H4 (cell line): ENCODE measurements around the gene MYEOV. TPM values are rescaled to one million over a fixed set of nuclear protein-coding genes. Genes with fewer than 3 reads are reported as not detected.

Source experiments
- DNase-seq: peaks from one replicate; pipeline ENCODE4 v3.0.0-alpha.2; 2015; ENCODE audit warnings: low spot score
- total RNA-seq: library from RNA; depleted of rRNA; stranded (reverse); fragments of >200 nt; shearing (Covaris generic); gene quantifications from 2 replicates; pipeline ENCODE4 v1.2.3, GENCODE V29; 2014

MYEOV gene
- total RNA-seq, 1 experiment from 2014 or later = 2.2 TPM

DNA sequence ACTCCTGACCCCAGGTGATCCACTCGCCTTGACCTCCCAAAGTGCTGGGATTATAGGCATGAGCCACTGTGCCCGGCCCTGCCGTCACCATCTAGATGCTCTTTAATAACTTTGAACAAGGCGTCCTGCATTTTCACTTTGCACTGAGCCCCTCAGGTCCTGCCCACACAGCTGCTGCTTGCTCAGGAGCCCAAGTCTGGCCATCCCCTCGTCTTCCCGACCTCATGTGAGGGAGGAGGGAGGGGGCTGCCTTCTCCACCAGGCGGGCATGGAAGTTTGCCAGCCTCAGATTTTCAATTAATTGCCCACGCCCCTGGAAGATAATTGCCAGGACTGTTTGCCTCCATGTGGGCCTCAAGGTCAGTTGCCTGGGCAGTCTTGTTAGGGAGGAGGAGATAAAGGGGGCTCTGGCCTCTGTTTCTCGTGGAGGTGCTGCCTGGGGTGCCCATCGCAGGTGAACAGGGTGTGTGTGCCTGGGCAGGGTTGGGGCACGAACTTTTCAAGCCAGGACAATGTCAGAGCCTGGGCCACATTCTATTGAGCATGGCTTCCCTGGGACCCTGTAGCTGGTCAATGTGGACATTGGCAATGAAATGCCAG is 27.9 kb upstream of the MYEOV start:
- DNase-seq = no peak

DNA sequence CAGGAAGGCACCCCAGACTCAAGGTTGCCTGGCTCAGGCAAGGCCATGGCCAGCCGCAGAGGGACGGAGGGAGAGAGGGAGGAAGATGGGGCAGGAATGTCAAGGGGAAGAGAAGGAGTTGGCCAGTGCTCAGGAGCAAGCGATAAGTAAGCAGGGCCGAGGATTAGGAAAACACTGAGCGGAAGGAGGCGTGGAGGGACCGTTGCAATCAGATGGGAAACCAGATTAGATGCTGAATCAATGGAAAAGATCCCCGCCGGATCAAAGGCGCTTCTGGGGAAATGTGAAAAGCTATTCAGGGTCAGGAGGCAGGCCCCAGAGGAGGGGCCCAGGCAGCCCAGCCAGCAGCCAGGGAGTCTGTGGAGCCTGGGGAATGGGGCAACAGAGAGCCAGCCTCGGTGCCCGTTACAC is 26.6 kb upstream of the MYEOV start:
- no peak for DNase-seq

GRCh38 chr11:69268911-69269310 is 25.0 kb upstream of the MYEOV start:
- DNase-seq = no peak

DNA sequence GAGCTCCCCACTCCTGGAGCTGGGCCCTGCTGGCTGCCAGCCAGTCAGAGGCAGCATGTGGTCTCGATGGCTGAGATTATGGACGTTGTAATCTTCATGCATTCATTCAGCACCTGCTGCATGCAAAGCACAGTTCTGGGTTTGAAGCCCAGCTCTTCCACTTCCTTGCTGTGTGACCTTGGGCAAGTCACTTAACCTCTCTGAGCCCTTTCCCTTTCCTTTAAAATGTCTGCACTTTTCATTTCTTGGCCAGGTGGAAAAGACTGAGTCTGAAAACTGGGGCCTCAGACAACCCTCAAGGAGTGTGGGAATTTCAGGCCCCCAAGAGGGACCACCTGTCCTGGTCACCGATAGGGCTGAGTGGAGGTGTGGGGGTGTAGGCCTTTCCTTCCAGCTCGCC is 24.6 kb upstream of the MYEOV start:
- DNase-seq = no peak

GRCh38 chr11:69269926-69270697 is 23.8 kb upstream of the MYEOV start:
- no peak for DNase-seq

DNA sequence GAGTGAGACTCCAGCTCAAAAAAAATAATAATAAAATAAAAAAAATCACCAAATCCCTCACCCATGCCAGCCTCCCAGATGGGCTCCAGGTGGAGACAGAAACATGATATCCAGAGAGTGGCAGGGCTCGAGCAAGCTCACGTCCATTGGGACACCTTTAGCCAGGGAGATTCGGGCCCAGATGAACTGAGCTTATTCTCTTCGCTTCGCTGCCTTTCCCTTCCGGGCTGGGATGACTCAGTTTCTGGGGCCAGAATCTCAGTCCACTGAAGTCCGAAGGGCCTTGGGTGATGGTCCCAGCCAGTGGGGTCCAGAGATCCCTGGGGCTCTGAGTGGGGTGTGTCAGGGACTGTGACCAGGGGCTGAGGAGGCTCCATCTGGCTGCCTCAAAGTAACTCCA is 23.0 kb upstream of the MYEOV start:
- DNase-seq = no peak

DNA sequence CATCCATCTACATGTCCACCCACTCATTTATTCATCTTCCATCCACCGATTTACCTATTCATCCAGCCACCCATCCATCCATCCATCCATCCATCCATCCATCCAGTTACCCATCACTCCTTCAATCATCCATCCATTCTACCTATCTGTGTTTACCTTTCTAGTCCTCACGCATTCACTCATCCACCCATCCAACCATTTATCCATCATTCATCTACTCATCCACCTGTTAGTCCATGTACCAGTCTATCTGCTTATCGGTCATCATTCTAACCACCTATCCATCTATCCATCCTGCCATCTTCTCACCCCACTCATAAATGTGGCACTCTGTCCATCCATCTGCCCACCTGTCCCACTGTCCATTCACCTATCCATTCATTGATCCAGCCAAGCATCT is 21.9 kb upstream of the MYEOV start:
- no peak for DNase-seq

DNA sequence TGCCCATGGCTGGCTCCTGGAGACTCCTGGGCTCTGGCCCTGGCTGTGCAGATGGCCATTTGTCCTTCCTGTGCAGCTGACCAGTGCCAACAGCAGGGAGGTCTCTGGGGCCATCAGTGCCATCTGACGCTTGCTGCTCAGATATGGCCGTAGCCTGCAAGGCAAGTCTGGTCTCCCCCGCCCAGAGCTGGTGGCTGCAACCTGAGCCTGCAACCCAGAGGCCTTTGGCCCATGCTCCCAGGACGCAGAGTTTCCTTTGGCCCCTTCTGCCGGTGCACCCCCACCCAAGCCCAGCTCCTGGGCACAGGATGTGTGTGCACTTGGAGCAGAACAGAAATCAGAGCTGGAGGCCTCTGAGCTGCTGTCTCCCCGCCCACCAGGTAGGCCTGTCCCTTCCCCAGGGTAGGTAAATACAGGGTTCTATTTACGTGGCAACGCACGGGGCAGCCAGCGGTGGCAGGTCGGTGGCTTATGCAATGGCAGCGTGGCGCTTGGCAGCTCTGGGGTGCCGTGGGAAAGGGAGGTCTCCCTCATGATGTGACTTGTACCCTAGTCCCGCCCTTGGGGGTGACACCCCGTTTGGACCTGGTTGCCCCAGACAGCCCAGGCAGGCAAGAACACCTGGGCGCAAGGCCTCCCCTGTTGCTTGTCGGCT is 21.0 kb upstream of the MYEOV start:
- no peak for DNase-seq

DNA sequence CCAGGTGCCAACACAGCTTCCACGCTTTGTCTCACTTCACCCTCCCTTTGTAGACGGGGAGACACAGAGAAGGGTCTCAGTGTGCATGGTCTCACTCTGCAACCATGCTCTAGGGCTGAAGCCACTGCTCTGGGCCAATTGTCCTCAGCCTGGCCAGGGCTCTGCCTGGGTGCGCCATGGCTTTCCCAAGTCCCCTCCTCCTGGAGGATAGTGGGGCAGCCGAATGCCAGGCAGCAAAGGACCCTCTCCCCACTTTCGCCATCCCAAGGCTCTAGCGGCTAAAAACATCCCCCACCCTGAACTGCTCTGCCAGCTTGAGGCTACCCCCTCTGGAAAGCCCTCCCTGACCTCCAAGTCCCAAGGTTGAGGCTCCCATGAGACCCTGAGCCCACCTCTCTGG is 20.4 kb upstream of the MYEOV start:
- DNase-seq = no peak

DNA sequence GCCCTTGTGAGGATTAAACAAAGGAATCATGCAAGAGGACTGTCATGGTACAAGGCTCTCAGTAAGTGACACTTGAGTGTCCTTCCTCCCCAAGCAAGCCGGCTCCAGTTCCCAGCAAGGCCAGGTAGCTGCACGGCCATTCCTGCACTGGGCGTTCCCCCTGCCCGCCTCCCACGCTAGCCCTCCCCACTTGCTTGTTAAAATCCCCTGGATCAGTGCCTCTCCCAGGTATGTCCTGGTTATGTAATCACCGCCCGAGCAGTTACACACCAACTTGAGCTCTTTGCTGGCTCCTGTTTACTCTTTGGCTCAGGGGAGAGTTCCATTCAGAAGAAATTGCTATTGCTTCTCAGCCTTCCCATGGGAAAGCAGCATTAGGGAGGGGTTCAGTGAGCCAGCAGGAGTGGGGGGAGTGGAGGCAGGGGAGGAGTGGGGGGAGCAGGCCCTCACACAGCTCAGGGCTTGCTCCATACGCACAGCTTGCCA is 19.4 kb upstream of the MYEOV start:
- no peak for DNase-seq

- DNase-seq = no peak
Observed at GRCh38 chr11:69275178-69275577, 18.8 kb upstream of the MYEOV start.

- DNase-seq = no peak
Observed at GRCh38 chr11:69276165-69276564, 17.8 kb upstream of the MYEOV start.

GRCh38 chr11:69277074-69277809 is 16.7 kb upstream of the MYEOV start:
- no peak for DNase-seq

DNA sequence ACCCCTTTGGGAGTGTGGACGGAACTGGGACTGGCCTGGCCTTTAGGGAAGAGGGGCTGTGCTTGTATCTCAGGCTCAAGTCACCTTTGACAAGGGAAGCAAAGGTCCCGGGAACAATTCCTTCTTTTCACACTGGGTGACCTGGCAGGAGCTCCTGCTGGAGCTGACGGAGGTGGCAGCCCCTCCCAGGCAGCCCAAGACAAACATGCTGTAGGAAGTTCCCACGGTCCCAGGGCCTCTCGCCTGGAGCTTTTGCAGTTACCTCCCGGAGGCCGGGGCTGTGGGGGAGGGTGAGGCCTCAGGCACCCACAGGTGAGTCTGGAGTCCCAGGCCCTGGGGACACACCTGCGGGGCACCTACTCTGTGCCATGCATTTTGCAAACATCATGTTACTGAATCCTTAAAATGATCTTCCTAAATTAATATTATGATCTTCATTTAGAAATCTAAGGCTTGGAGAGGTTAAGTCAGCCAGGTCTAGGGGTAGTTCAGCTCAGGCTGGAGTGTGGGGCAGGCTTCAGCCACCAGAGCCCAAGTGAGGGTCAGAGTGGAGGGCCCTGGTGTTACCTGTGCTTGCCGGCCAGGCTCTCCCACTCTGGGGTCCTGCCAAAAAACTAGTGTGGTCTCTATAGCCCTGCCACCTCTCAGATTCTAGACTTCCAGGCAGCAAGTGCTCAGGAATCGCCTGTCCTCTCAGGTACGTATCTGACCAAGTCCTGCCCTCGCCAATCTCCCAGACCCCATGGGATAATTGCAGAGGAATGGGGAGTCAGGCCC is 15.7 kb upstream of the MYEOV start:
- no peak for DNase-seq

GRCh38 chr11:69280451-69280850 is 13.5 kb upstream of the MYEOV start:
- no peak for DNase-seq

DNA sequence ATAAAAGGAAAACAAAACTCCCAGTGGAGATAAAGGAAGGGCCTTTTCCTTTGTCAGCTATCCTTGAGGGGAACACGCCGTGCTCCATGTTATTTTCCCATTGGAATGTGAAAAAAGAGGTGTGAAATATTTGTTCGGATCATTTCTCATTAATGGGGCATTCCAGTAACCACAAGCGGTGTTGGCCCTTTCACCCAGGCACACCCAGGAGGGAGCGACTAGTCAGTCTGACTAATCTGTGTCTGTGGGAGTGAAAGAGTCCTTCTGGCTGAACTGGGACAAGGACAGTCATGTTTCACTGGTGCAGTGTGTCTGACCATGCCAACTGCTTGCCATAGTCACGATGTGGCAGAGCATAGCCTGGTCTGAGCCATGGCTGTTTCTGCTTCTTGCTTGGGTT is 13.0 kb upstream of the MYEOV start:
- DNase-seq = peak; percentile 36

DNA sequence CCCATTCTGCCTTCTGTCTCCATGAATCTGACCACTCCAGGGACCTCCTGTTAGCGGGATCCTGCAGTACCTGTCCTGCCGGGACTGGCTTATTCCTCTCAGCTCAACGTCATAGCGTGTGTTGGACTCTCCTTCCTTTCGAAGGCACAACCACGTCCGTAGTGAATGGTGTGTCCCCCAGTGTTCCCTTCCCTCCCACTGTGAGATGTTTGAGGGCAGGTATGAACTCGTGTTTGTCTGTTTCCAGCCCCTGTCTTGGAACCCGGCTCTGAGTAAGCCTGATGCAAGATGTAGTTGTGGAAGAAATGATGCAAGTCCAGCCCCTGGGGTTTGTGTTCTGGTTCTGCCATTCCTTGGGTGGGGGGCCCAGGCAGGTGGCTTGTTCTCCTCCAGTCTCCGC is 10.5 kb upstream of the MYEOV start:
- DNase-seq = no peak

- no peak for DNase-seq
Observed at GRCh38 chr11:69284081-69284511, 9.9 kb upstream of the MYEOV start.

DNA sequence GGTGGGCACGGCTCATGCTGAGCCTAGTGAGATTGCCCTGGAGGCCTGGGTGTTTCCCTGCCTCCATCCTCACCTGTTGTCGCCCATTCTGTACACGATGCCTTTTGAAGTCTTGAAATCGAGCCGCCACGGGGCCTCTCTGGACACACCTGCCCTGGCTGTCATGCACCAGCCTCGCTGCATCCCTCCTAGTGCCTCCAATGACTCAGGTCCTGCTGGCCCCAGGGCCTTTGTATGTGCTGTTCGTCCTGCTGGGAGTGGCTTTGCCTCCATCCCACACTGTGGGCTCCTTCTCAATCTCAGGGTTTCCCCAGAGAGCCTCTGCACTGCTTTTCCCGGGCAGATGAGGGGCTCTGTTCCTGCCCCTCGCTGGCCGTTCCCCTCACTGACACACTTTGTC is 8.9 kb upstream of the MYEOV start:
- DNase-seq = no peak

GRCh38 chr11:69285766-69286165 is 8.2 kb upstream of the MYEOV start:
- DNase-seq = no peak
